ENCODE results near the gene TBPL1.

TBPL1 gene

GRCh38 chr6:134039116-134039515 is 86.1 kb downstream of the TBPL1 start:
- no peak for DNase-seq
